Astrocyte of the cerebellum (primary cell): ENCODE results near the gene VPS13C.

Source experiments
- DNase-seq: peaks from one replicate; pipeline ENCODE4 v3.0.0-alpha.2; 2011; ENCODE audit warnings: low read depth
- H3K4me3 ChIP-seq: 2 replicates; pipeline ENCODE4 v1.5.1; 2011; ENCODE audit warnings: mild to moderate bottlenecking, low read depth, low read length, moderate library complexity
- in situ Hi-C: cut with HindIII; loops from 2 replicates; pipeline ENCODE4 v1.10.0; 2017; ENCODE audit warnings: low sequenced_read_pairs
- TF ChIP-seq, protein P1 (sequence below): IDR thresholded peaks from 2 replicates; pipeline ENCODE4 v1.5.1; 2012; ENCODE audit warnings: low read length, low read depth, moderate library complexity, mild to moderate bottlenecking; ENCODE audit errors: missing control alignments

Gene VPS13C

DNA sequence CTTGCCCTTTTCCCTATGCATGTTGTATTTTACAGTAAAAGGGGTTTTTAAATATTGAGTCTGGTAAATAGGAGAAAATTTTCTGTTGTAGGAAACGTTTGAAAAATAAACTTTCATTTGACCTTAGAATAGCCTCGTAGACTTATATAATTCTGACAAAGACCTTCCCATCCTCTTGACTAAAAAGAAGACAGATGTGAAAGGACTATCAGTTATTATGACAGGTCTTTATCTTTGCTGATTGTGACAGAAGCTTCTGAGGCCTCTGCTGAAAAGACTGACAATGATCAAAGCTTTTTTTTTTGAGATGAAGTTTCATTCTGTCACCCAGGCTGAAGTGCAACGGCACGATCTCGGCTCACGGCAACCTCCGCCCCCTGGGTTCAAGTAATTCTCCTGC is 30.7 kb upstream of the VPS13C start:
- in situ Hi-C loops: no loop called here
- no peak for DNase-seq
- TF ChIP-seq, protein P1, sequence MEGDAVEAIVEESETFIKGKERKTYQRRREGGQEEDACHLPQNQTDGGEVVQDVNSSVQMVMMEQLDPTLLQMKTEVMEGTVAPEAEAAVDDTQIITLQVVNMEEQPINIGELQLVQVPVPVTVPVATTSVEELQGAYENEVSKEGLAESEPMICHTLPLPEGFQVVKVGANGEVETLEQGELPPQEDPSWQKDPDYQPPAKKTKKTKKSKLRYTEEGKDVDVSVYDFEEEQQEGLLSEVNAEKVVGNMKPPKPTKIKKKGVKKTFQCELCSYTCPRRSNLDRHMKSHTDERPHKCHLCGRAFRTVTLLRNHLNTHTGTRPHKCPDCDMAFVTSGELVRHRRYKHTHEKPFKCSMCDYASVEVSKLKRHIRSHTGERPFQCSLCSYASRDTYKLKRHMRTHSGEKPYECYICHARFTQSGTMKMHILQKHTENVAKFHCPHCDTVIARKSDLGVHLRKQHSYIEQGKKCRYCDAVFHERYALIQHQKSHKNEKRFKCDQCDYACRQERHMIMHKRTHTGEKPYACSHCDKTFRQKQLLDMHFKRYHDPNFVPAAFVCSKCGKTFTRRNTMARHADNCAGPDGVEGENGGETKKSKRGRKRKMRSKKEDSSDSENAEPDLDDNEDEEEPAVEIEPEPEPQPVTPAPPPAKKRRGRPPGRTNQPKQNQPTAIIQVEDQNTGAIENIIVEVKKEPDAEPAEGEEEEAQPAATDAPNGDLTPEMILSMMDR: no peak
- no peak overlapping the region for H3K4me3 ChIP-seq

DNA sequence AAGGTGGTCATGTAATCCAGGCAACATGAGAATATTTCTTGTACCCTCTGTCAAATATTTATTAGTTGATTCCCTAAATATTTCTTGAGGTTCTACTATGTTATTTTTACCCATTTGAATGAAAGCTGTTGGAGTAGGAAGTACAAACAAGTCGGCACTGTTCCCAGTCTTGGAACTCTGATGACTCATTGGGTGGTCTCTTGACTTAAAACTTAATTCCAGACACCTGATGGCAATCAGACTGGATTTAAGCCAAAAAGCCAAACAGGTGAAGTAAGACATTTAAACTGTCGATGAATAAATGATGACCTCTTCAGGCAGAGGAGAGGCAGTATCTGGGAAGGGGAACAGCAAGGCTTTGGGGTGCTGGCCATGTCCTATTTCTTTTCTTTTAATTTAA is 29.4 kb upstream of the VPS13C start:
- DNase-seq: no peak
- in situ Hi-C loops: no loop called here
- TF ChIP-seq, protein P1: no peak
- H3K4me3 ChIP-seq: no peak overlapping the region

DNA sequence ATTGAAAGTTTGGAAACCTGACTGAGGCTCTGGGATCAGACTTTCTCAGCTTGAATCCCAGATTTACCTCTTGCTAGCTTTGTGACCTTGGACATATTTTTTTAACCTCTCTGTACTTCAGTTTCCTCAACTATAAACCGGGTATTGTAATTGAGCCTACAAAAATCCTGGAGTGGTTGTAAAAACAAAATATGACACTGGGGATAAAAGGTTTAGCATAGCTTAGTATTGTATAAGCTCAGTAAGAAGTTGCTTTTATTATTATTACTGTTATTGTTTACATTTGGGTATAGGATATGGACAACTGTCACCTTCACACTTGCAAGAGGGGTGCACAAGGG is 28.1 kb upstream of the VPS13C start:
- H3K4me3 ChIP-seq: no peak overlapping the region
- DNase-seq: no peak
- in situ Hi-C loops: no loop called here
- TF ChIP-seq, protein P1: no peak

DNA sequence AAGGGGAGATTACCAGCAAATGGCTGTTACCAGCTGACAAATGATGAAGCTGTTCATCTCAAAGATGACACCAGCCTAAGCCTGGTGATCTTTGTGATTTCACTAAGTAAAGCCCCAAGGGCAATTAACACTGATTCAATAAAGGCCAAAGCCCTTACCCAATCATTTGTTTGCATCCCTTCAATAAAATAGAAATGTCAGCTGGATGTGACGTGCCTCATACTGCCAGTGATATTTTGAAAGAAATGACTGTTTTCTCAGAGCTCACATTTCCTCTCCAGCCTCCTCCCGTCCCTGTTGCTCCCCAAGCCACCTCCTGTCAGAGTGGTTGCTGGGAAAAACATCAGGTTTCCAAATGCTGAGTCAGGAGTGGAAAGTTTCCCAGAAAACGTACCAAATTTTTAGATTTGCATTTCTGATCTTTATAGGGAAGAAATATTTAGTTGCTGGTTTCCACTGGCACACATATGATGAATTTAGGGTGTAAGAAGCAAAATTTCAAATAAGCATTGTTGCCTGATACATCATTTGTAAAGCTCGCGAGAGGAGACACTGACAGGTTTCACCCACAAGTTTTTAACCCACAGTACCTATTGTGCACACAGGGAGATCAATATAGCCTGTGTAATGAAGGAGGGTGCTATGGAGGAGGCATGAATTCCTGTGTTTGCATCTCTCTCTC is 27.6 kb upstream of the VPS13C start:
- H3K4me3 ChIP-seq: no peak overlapping the region
- no peak for DNase-seq
- in situ Hi-C loops: no loop called here
- TF ChIP-seq, protein P1: no peak

DNA sequence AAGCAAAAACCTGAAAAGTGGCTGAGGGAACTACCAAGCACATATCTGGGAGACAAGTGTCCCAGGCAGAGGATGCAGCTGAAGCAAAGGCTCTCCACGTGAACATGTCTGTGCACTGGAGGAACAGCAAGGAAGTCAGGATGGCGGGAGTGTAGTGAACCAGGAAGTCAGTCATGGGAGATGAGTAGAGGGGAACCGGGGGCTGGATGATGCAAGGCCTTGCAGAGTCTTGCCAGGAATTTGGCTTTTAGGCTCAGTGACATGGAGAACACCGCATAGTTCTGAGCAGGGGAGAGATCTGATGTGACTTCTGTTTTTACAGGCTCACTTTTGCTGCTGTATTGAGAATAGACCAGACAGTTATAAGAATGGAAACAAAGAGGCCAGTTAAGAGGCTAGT is 25.5 kb upstream of the VPS13C start:
- in situ Hi-C loops: no loop called here
- no peak for DNase-seq
- TF ChIP-seq, protein P1: no peak
- H3K4me3 ChIP-seq: no peak overlapping the region

DNA sequence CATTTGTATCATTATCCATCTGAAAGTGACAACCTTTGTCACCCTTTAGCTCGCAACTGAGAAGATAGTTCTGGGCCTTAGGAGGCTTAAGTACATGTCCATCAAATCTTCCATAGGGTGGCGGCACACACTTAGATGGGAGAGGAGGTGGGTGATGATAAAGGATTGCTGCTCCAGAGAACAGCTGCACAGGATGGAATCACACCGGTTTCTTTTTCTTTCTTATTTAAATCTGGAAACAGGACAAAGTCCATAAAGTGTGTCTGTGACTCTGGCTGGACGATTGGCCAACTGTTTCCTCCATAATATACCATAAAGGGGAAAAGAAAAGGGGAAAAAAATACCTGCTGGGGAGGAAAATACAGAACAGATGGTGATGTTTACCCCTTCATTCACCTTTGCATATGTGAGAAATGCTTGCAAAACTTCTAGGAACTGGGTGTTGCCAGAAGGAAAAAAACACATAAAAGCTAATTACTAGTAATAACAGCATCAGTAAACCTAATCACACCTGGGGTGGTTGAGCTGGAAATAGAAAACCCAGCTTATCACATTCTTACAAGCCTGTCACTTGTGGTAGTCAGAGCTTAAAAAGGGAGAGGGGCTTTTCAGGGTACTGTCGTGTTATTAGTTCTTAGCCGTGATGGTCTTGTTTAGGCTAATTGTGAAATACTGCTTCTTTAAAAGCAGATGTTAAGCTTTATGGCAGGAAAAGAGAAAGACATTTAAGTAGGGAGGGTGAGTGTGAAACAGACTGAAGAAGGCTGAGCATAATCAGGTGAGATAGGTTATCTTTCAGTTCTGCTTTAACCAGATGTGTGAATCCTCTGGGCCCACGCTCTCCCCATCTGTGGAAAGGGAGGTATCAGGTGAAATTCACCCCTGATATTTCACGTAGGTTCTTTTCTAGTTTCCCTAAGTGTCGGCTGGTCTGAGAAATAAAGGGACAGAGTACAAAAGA is 23.2 kb upstream of the VPS13C start:
- TF ChIP-seq, protein P1: no peak
- in situ Hi-C loops: no loop called here
- no peak for DNase-seq
- H3K4me3 ChIP-seq: no peak overlapping the region
